Measurements from ENCODE around the gene CCN2.
A peak's percentile ranks its signal among the peaks of the same experiment; 100 is the strongest.
"Not testable (repeated sequence)": the region's sequence is repeated elsewhere in the genome, so short reads cannot be mapped to it uniquely, and the experiment has no call there.

Gene CCN2

DNA sequence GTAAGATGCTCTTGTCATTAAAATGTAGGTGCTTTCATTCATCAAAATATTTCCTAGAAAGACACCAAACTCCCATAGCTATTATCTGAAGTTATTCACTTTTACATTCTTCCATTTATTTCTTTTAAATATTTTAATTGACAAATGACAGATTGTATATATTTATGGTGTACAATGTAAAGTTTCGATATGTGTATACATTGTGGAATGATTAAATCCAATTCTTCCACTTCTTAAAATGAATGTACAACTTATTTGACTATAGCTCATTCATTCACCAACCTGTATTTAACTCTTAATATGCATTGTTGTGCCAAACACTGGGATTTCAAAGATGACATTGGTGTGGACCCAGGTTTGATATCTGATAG lies 41.0 kb downstream of the CCN2 start:
- no peak for DNase-seq (ENCODE audit: low read depth in 2 of 2, low spot score in 1 of 2)

DNA sequence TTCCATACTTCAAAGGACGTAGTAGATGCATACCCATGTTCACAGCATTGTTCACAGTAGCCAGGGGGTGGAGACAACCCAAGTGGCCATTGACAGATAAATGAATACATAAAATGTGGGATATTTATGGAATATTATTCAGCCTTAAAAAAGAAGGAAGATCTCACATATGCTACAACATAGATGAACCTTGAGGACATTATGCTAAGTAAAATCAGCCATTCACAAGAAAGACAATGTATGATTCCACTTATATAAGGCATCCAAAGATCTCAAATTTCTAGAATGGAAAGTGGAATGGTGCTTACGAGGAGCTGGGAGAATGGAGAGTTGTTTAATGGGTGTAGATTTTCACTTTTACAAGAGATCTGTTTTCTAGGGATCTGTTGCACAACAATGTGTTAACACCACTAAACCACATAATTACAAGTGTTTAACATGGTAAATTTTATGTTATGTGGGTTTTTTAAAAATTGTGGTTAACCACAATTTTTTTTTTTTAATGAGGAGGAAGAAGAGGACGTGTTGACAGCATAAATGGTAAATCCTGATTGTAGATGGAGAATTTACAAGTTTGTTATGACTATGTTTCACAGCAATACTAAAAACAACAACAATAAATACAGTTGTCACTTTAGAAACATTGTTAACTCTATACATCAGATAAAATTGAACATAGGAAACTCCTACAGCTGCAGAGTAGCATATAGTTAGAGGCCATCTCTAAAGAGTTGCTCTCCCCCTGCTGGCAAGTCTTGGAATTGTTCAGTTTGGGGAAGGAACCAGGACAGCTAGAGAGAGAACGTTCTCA lies 41.6 kb downstream of the CCN2 start:
- peak; percentile 29 to 69 for DNase-seq (ENCODE audit: low read depth in 2 of 2, low spot score in 1 of 2)

DNA sequence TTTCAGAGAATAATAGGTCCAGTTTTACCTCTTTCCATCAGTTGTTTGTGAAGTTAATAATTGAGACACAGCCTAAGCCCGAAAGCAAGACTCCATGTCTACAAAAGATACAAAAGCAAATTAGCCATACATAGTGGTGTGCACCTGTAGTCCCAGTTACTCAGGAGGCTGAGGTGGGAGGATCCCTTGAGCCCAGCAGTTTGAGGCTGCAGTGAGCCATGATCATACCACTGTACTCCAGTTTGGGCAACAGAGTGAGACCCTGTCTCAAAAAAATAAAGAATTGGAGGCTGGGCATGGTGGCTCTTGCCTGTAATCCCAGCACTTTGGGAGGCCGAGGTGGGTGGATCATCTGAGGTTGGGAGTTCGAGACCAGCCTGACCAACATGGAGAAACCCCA lies 42.4 kb downstream of the CCN2 start:
- not testable (repeated sequence) for DNase-seq (ENCODE audit: low read depth in 2 of 2, low spot score in 1 of 2)

DNA sequence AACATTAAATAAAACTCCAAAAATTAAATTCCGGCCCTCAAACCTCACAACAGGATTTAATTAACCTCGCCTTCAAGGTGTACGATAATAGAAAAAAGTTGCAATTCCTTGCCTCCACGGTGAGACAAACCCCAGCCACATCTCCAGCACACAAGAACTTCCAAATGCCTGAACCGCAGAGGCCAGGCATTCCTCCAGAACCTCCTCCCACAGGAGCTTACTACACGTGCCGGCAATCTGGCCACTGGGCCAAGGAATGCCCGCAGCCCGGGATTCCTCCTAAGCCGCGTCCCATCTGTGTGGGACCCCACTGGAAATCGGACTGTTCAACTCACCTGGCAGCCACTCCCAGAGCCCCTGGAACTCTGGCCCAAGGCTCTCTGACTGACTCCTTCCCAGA lies 47.4 kb downstream of the CCN2 start:
- not testable (repeated sequence) for DNase-seq (ENCODE audit: low read depth in 2 of 2, low spot score in 1 of 2)

DNA sequence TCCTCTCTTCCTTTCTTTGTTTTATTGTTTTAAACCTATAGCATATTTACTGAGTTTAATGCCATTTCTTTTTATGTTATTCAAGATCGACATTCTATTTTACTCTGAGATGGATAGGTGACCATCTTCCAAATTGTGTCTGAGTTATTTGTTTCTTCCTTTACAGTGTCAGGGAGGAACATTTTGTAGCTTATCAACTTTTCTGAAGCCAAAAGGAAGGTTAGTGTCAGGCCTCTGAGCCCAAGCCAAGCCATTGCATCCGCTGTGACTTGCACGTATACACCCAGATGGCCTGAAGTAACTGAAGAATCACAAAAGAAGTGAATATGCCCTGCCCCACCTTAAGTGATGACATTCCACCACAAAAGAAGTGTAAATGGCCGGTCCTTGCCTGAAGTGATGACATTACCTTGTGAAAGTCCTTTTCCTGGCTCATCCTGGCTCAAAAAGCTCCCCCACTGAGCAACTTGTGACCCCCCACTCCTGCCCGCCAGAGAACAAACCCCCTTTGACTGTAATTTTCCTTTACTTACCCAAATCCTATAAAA lies 49.8 kb downstream of the CCN2 start:
- DNase-seq (ENCODE audit: low read depth in 2 of 2, low spot score in 1 of 2), result not testable (repeated sequence)

DNA sequence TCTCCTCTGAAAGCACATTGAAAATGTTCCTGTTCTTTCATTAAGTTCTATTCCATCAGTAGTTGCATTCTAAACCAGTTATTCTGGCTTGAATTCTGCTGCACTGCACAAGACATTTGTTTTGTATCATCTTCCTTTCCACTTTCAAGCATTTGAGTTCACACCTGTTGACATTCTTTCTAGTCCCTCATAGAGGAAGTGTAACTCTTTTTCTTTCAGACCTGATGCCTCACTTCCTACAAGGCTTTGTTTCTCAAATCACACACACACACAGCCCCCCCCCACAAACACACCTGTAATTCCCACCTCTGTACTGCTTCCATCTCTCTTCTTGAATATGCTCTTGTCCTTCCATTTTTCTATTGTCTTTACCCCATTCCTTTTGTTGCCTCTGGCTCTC lies 50.9 kb downstream of the CCN2 start:
- DNase-seq (ENCODE audit: low read depth in 2 of 2, low spot score in 1 of 2), result no peak

DNA sequence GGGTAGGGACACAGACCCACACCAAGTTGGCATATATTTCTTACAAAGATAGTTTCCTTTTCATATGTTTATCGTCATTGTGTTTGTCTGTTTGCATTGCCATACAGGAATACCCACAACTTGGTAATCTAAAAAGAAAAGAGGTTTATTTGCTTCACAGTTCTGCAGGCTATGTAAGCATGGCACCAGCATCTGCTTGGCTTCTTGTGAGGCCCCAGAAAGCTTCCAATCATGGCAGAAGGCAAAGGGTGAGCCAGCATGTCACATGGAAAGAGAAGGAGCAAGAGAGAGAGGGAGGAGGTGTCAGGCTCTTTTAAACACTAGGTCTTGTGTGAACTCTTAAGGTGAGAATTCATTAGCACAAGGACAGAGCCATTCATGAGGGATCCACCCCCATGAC lies 52.5 kb downstream of the CCN2 start:
- no peak for DNase-seq (ENCODE audit: low read depth in 2 of 2, low spot score in 1 of 2)
